ENCODE data around the gene SLC12A8.

The SLC12A8 gene

GRCh38 chr3:125151442-125151817 lies 61.1 kb downstream of the SLC12A8 start:
- no peak for DNase-seq

- DNase-seq: no peak
These were observed 61.8 kb downstream of the SLC12A8 start for GRCh38 chr3:125150525-125151441.

GRCh38 chr3:125149462-125149861 lies 63.1 kb downstream of the SLC12A8 start:
- no peak for DNase-seq

GRCh38 chr3:125148836-125149235 lies 63.7 kb downstream of the SLC12A8 start:
- no peak for DNase-seq

- DNase-seq: no peak
These were observed 64.3 kb downstream of the SLC12A8 start for GRCh38 chr3:125148016-125148812.

GRCh38 chr3:125147491-125147820 lies 65.1 kb downstream of the SLC12A8 start:
- DNase-seq: no peak

GRCh38 chr3:125146626-125147490 lies 65.7 kb downstream of the SLC12A8 start:
- DNase-seq: no peak

GRCh38 chr3:125145751-125146475 lies 66.6 kb downstream of the SLC12A8 start:
- DNase-seq: no peak

- DNase-seq: no peak
These were observed 67.8 kb downstream of the SLC12A8 start for GRCh38 chr3:125144653-125145314.

- DNase-seq: no peak
These were observed 68.4 kb downstream of the SLC12A8 start for GRCh38 chr3:125143982-125144652.

- no peak for DNase-seq
These were observed 69.0 kb downstream of the SLC12A8 start for GRCh38 chr3:125143538-125143937.

- no peak for DNase-seq
These were observed 69.6 kb downstream of the SLC12A8 start for GRCh38 chr3:125142940-125143339.

GRCh38 chr3:125142420-125142778 lies 70.1 kb downstream of the SLC12A8 start:
- no peak for DNase-seq

- no peak for DNase-seq
These were observed 70.7 kb downstream of the SLC12A8 start for GRCh38 chr3:125141596-125142419.

GRCh38 chr3:125140818-125141595 lies 71.5 kb downstream of the SLC12A8 start:
- no peak for DNase-seq

GRCh38 chr3:125140011-125140817 lies 72.3 kb downstream of the SLC12A8 start:
- DNase-seq: no peak

GRCh38 chr3:125139386-125139785 lies 73.2 kb downstream of the SLC12A8 start:
- no peak for DNase-seq

- no peak for DNase-seq
These were observed 75.1 kb downstream of the SLC12A8 start for GRCh38 chr3:125137358-125138033.
